Large intestine (tissue), 3 donors: Measurements from ENCODE around the gene CLCN2. TPM values are rescaled to one million over a fixed set of nuclear protein-coding genes. Genes with fewer than 3 reads are reported as not detected.

Experiments
- DNase-seq, 2 donors: peaks; one replicate each; pipeline versions ENCODE4 v3.0.0 to v3.0.0-alpha.2; 2013
- H3K27ac ChIP-seq: one replicate; pipeline ENCODE4 v1.5.1; 2013; ENCODE audit warnings: low read length
- H3K27me3 ChIP-seq: 2 replicates; pipeline ENCODE4 v1.6.1; 2013; ENCODE audit warnings: low read length; ENCODE audit not compliant: control insufficient read depth, insufficient read depth
- H3K36me3 ChIP-seq: 2 replicates; pipeline ENCODE4 v1.6.1; 2013; ENCODE audit warnings: low read length; ENCODE audit not compliant: control insufficient read depth, insufficient read depth
- H3K4me1 ChIP-seq: one replicate; pipeline ENCODE4 v1.6.1; 2013; ENCODE audit warnings: low read length; ENCODE audit not compliant: control insufficient read depth, insufficient read depth
- H3K4me3 ChIP-seq: one replicate; pipeline ENCODE4 v1.5.1; 2013; ENCODE audit warnings: low read length
- H3K9me3 ChIP-seq: one replicate; pipeline ENCODE4 v1.6.1; 2013; ENCODE audit warnings: mild to moderate bottlenecking, low read depth, low read length, moderate library complexity; ENCODE audit not compliant: control insufficient read depth
- WGBS: methylation state at CpG from one replicate; pipeline ENCODE4 v1.1.5; 2013; ENCODE audit warnings: low lambda C conversion rate; ENCODE audit not compliant: insufficient coverage; 5-methylcytosine and 5-hydroxymethylcytosine counted together
- polyA plus RNA-seq: library from polyadenylated mRNA; unstranded; fragments of 120-200 nt; gene quantifications from one replicate; pipeline ENCODE4 v1.2.1, GENCODE V29; 2013

Gene CLCN2
- polyA plus RNA-seq, 1 donor: 27.5 TPM

DNA sequence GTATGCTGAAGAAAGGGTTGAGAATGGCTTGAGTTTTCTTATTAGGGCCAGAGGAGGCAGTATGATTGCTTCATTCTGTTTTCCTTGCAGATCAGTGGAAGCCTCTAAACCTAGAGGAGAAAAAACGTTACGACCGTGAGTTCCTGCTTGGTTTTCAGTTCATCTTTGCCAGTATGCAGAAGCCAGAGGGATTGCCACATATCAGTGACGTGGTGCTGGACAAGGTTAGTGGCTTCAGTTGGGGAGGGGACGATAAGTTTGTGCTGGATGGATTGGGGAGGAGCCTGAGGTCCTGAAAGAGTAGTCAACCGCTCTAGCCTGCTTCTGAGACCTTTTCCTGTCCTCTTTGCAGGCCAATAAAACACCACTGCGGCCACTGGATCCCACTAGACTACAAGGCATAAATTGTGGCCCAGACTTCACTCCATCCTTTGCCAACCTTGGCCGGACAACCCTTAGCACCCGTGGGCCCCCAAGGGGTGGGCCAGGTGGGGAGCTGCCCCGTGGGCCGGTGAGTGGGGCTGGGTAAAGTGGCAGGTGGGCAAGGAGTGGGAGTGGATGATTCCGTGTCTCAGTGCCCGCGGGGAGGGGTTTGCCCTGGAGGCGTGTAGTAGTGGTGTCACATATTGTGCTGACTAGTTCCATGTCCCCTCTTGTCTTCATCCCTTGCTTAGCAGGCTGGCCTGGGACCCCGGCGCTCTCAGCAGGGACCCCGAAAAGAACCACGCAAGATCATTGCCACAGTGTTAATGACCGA lies 38.5 kb downstream of the CLCN2 start:
- Histone ChIP-seq H3K36me3 (peaks cover 97% of the 10 kb centered on the region), H3K27ac (no peak overlapping the region), H3K4me1 (peaks cover 6% of the 10 kb centered on the region), H3K4me3 (no peak overlapping the region), H3K9me3 (no peaks in the 10 kb centered on the region), H3K27me3 (no peaks in the 10 kb centered on the region)
- 53% methylated on average over 2 of the region's 20 CpGs for WGBS
- no peak for DNase-seq

DNA sequence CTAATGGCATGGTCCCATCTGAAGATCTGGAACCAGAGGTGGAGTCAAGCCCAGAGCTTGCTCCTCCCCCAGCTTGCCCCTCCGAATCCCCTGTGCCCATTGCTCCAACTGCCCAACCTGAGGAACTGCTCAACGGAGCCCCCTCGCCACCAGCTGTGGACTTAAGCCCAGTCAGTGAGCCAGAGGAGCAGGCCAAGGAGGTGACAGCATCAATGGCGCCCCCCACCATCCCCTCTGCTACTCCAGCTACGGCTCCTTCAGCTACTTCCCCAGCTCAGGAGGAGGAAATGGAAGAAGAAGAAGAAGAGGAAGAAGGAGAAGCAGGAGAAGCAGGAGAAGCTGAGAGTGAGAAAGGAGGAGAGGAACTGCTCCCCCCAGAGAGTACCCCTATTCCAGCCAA lies 39.7 kb downstream of the CLCN2 start:
- Histone ChIP-seq H3K36me3 (peaks cover 97% of the 10 kb centered on the region), H3K27me3 (no peaks in the 10 kb centered on the region), H3K9me3 (no peaks in the 10 kb centered on the region), H3K4me3 (no peak overlapping the region), H3K4me1 (peaks cover 19% of the 10 kb centered on the region), H3K27ac (no peak overlapping the region)
- WGBS: no CpG with 5 or more reads among the region's 5 CpGs
- no peak for DNase-seq

DNA sequence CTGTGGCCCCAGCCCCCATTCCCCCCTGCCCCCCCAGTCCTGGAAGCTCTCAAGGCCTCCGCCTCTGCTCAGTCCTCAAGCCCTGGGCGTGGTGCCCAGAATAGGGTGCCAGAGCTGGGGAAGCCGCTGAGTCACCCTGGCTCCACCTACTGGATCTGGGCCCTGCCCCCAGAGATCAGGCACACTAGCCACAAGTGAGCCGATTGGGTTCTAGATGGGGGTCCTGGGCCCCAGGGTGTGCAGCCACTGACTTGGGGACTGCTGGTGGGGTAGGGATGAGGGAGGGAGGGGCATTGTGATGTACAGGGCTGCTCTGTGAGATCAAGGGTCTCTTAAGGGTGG lies 41.3 kb downstream of the CLCN2 start:
- Histone ChIP-seq H3K4me1 (peaks cover 21% of the 10 kb centered on the region), H3K36me3 (peaks cover 84% of the 10 kb centered on the region), H3K27ac (no peak overlapping the region), H3K9me3 (no peaks in the 10 kb centered on the region), H3K27me3 (no peaks in the 10 kb centered on the region), H3K4me3 (no peak overlapping the region)
- no CpG with 5 or more reads among the region's 4 CpGs for WGBS
- peak in 1 of 2 donors; percentile 56 for DNase-seq

DNA sequence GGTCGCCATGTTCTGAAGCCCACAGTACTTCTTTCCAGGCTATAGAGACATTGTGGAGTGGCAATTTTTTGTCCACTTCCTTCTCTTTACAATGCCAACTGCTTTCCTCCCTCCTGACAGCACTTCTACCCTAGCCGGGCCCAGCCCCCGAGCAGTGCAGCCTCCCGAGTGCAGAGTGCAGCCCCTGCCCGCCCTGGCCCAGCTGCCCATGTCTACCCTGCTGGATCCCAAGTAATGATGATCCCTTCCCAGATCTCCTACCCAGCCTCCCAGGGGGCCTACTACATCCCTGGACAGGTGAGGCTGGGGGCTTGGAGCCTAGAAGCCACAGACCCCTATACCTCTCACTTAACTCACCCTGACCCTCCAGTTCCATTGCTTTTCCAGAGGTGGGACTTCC lies 44.2 kb downstream of the CLCN2 start:
- peaks cover 21% of the 10 kb centered on the region for H3K4me1 ChIP-seq
- peaks cover 55% of the 10 kb centered on the region for H3K36me3 ChIP-seq
- H3K27me3 ChIP-seq: no peaks in the 10 kb centered on the region
- H3K4me3 ChIP-seq: no peak overlapping the region
- H3K27ac ChIP-seq: no peak overlapping the region
- H3K9me3 ChIP-seq: no peaks in the 10 kb centered on the region
- DNase-seq: no peak
- WGBS: no CpG with 5 or more reads among the region's 5 CpGs

DNA sequence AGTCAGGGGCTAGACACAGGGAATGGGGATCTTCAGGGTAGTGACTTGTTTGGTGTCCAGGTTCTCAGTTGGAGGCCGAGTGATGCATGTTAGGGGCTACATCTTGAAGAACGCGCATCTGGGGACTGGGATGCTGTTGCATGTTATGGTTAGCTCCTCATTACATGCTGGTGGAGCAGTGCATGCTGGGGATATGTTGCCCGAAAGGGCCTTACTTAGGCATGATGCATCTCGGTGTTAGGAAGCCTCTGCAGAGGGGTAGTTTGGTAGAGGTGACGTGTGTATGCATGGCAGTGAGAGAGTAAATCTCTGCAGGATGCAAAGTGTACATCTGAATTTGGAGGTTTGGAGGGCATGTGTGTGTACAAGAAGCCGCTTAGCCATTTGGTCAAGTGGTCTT lies 44.6 kb downstream of the CLCN2 start:
- WGBS: no CpG with 5 or more reads among the region's 7 CpGs
- no peaks in the 10 kb centered on the region for H3K27me3 ChIP-seq
- H3K9me3 ChIP-seq: no peaks in the 10 kb centered on the region
- H3K4me1 ChIP-seq: peaks cover 21% of the 10 kb centered on the region
- H3K36me3 ChIP-seq: peaks cover 51% of the 10 kb centered on the region
- peak overlapping the region; percentile 96 for H3K4me3 ChIP-seq
- no peak overlapping the region for H3K27ac ChIP-seq
- no peak for DNase-seq

DNA sequence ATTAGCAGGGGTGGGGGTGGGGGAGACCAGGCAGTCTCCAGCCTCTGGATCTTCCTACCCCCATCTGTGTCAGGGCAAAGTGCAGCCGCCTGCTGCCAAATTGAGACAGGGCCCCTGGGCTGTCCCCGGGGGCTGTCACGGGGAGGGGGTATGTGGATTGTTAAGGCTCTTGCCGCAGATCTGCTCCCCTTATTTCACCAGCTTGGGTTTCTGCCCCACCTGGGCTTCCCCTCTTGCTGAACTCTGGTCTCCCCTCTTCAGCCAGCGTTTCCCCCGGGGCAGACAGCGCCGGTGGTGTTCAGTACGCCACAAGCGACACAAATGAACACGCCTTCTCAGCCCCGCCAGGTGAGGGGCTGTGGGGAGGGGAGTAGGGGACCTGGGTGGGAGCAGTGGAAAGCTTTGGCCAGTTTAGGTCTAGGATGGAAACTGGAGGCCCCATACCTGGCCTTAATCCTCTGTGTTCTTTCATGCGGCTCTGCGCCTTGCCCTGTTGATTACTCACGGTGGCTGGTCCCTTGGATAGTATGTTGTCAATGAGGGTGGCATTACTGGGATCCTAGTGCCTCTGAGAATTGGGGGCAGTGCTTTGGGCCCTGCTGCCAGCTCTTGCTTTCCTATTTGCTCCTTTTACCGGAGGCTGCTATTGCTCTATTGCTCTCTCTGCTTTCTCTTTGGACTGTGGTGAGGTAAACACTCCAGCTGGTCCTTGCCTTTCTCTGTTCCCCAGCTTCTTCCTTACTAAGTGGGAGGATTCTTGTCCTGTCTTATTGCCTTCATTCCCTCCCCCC lies 45.3 kb downstream of the CLCN2 start:
- H3K4me1 ChIP-seq: peaks cover 21% of the 10 kb centered on the region
- H3K36me3 ChIP-seq: peaks cover 44% of the 10 kb centered on the region
- H3K27ac ChIP-seq: peak overlapping the region; percentile 91
- DNase-seq: peak in 1 of 2 donors; percentile 67
- no CpG with 5 or more reads among the region's 16 CpGs for WGBS
- no peaks in the 10 kb centered on the region for H3K9me3 ChIP-seq
- peak overlapping the region; percentile 96 for H3K4me3 ChIP-seq
- H3K27me3 ChIP-seq: no peaks in the 10 kb centered on the region

DNA sequence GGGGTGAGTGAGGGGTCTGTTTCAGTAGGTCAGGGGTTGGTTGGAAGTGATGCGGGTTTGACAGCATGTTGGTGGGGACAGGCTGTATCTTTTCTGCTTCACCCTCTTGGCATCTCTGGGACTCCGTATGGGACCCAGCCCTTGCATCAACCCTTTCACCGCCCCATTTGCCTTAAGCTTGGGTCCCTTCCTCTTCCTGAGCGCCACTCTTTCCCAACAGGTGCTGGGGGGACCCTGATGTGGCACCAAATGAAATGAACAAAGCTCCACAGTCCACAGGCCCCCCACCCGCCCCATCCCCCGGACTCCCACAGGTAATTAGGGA lies 45.9 kb downstream of the CLCN2 start:
- H3K4me3 ChIP-seq: peak overlapping the region; percentile 96
- no CpG with 5 or more reads among the region's 6 CpGs for WGBS
- no peak for DNase-seq
- H3K4me1 ChIP-seq: peaks cover 21% of the 10 kb centered on the region
- no peaks in the 10 kb centered on the region for H3K9me3 ChIP-seq
- H3K27me3 ChIP-seq: no peaks in the 10 kb centered on the region
- H3K27ac ChIP-seq: peak overlapping the region; percentile 91
- H3K36me3 ChIP-seq: peaks cover 38% of the 10 kb centered on the region

DNA sequence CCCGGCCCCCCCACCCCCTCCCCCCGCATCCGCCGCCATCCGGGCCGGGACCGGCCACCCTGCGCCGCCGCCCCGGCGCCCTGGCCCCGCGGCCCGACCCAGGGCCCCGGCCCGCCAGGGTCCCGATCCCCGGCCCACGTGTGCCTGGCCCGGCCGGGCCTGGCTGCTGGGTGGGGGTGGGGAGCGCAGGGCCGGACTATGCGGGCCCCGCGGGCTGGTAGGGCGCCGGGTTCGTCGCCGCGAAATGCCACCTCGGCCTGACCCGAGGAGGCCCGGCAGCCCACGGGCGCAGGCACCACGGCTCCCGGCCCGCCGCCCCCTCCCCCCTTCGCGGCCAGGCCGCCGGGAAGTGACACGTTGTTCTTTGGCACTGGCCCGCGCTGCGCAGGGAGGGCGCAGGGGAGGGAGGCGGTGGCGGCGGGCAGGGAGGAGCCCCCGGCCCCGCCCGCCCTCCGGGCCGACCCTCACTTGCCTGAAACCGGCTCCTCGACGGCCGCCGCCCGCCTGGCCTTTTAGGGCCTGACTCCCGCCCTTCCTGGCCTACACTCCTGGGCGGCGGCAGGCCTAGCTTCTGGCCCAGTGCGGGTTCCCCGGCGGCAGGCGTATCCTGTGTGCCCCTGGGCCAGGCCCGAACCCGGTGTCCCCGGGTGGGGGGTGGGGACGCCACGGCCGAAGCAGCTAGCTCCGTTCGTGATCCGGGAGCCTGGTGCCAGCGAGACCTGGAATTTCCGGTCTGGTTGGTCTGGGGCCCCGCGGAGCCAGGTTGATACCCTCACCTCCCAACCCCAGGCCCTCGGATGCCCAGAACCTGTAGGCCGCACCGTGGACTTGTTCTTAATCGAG lies 46.5 kb downstream of the CLCN2 start:
- no peaks in the 10 kb centered on the region for H3K27me3 ChIP-seq
- peaks cover 21% of the 10 kb centered on the region for H3K4me1 ChIP-seq
- no peaks in the 10 kb centered on the region for H3K9me3 ChIP-seq
- peaks cover 33% of the 10 kb centered on the region for H3K36me3 ChIP-seq
- peak in 1 of 2 donors; percentile 82 for DNase-seq
- no CpG with 5 or more reads among the region's 89 CpGs for WGBS
- peak overlapping the region; percentile 91 for H3K27ac ChIP-seq
- H3K4me3 ChIP-seq: peak overlapping the region; percentile 96

DNA sequence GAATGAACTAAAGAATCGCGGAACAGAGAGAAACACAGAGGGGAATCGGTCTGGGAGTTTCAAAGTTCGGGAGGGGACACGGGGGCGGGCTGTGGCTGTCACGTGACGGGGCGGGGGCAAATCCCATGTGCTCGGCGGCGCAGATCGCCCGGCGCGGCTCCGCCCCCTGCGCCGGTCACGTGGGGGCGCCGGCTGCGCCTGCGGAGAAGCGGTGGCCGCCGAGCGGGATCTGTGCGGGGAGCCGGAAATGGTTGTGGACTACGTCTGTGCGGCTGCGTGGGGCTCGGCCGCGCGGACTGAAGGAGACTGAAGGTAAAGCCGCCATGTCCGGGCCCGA lies 47.1 kb downstream of the CLCN2 start, which contains the start of gene EIF4G1:
Gene EIF4G1 (plus strand): TSS at position 244 of the 337 bp plus-strand sequence. CDS start 1,191 bp downstream, outside the sequence.
- H3K9me3 ChIP-seq: no peaks in the 10 kb centered on the region
- H3K27me3 ChIP-seq: no peaks in the 10 kb centered on the region
- peak within 1 kb of the TSS; percentile 91 for H3K27ac ChIP-seq
- peak; percentile 96 for DNase-seq
- H3K36me3 ChIP-seq: peaks cover 28% of the 10 kb centered on the region
- peaks cover 16% of the 10 kb centered on the region for H3K4me1 ChIP-seq
- no CpG with 5 or more reads among the region's 40 CpGs for WGBS
- H3K4me3 ChIP-seq: peak within 1 kb of the TSS; percentile 96

DNA sequence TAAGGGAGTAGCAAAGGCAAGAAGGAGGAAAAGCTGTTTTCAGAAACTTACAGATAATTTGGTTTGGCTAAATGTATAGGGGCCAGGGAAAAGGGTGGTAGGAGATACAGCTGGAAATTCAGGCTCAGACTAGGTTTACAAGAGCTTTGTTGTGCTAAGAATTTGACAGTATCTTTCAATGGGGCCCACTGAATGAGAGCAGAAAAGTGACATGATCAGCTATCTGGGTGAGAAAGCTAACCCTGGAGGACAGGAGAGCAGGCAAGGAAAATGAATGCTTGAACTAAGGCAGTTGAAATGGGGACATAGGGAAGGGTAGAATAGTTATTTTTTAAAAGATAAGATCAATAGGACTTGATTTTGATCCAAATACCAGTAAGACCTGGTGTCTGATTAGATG lies 49.8 kb downstream of the CLCN2 start:
- Histone ChIP-seq H3K4me3 (no peak overlapping the region), H3K4me1 (peaks cover 2% of the 10 kb centered on the region), H3K36me3 (peaks cover 25% of the 10 kb centered on the region), H3K9me3 (no peaks in the 10 kb centered on the region), H3K27me3 (no peaks in the 10 kb centered on the region), H3K27ac (no peak overlapping the region)
- no peak for DNase-seq
